NCI-H2227 treated with DMSO at 0.1 percent for 48 hours (cell line): Measurements from ENCODE around the gene IL1A.

ENCODE experiments used
- DNase-seq: peaks from one replicate; lab custom pipeline; 2025; lab: John Stamatoyannopoulos, UW

Gene IL1A

GRCh38 chr2:112726487-112727190, 57.7 kb downstream of the IL1A start:
- DNase-seq = peak; percentile 93

GRCh38 chr2:112725545-112726457, 58.5 kb downstream of the IL1A start:
- DNase-seq = no peak

- DNase-seq = no peak
These were observed 59.4 kb downstream of the IL1A start for GRCh38 chr2:112724591-112725525.

GRCh38 chr2:112723995-112724394, 60.3 kb downstream of the IL1A start:
- no peak for DNase-seq
